Measurements from ENCODE around the gene KCNMB1.

The KCNMB1 gene

DNA sequence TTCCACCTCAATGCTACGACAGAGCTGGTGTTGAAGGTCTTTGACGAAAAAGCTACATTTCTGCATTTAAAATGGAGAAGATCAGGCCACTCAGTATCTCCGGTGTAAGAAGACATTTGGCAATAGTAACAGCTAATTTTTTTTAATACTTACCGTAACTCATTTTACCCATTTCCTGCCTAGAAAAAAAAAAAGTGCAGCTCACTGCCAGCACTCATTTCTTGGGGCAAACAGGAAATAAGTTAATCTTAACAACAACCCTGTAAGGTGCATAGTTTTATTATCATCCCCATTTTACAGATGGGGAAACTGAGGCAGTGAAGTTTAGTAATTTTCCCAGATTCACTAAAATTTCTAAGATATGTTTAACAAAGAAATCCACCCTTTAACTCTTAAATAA, 27.4 kb upstream of the KCNMB1 start:
- TF ChIP-seq, protein P1, sequence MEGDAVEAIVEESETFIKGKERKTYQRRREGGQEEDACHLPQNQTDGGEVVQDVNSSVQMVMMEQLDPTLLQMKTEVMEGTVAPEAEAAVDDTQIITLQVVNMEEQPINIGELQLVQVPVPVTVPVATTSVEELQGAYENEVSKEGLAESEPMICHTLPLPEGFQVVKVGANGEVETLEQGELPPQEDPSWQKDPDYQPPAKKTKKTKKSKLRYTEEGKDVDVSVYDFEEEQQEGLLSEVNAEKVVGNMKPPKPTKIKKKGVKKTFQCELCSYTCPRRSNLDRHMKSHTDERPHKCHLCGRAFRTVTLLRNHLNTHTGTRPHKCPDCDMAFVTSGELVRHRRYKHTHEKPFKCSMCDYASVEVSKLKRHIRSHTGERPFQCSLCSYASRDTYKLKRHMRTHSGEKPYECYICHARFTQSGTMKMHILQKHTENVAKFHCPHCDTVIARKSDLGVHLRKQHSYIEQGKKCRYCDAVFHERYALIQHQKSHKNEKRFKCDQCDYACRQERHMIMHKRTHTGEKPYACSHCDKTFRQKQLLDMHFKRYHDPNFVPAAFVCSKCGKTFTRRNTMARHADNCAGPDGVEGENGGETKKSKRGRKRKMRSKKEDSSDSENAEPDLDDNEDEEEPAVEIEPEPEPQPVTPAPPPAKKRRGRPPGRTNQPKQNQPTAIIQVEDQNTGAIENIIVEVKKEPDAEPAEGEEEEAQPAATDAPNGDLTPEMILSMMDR (IDR thresholded peaks at IDR 0.05; ENCODE audit: borderline replicate concordance, insufficient read depth, low read depth, low read length), result no peak
- no peak overlapping the region for H3K4me3 ChIP-seq (ENCODE audit: low read depth, low read length)

GRCh38 chr5:170414786-170415185, 25.6 kb upstream of the KCNMB1 start:
- no peak overlapping the region for H3K4me3 ChIP-seq (ENCODE audit: low read depth, low read length)
- TF ChIP-seq, protein P1 (IDR thresholded peaks at IDR 0.05; ENCODE audit: borderline replicate concordance, insufficient read depth, low read depth, low read length), result no peak

DNA sequence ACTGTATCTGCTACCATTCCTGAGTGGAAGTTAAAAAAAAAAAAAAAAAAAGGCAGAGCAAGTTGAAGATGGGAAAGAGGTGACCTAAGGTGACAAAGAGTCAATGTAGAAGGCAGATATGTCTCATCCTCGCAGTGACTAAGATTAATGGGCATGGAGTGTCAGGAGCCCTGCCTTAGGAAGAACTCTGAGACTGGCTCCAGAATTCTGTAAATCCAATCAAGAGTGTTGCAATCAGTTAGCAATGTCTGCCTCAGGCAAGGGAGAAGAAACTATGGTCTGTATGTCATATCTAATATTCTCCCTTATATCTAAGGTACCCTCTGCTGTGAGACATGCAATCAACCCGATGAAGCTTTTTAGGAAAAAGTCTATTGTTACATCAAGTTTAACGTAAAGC, 24.7 kb upstream of the KCNMB1 start:
- H3K4me3 ChIP-seq (ENCODE audit: low read depth, low read length), result no peak overlapping the region
- TF ChIP-seq, protein P1 (IDR thresholded peaks at IDR 0.05; ENCODE audit: borderline replicate concordance, insufficient read depth, low read depth, low read length), result no peak

GRCh38 chr5:170411100-170411499, 21.9 kb upstream of the KCNMB1 start:
- H3K4me3 ChIP-seq (ENCODE audit: low read depth, low read length), result no peak overlapping the region
- TF ChIP-seq, protein P1 (IDR thresholded peaks at IDR 0.05; ENCODE audit: borderline replicate concordance, insufficient read depth, low read depth, low read length), result peak; percentile 69

DNA sequence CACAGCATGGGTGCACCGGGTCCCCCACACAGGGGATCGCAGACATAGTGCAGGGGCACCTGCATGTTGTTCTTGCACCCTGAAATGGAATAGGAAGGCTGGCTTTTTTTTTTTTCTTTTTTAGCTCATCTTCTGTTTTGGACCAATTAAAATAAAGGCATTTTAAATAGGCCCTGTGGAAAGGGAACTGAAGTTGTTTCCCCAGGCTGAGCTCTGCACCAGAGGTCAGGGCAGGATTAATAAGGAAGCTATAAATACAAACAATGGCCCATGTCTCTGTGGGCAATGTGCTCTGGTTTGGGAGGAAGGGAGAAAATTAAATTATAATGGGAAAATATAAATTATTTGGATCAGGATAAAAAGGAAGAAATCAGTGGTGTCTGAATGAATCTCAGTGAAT, 21.2 kb upstream of the KCNMB1 start:
- H3K4me3 ChIP-seq (ENCODE audit: low read depth, low read length), result no peak overlapping the region

GRCh38 chr5:170408877-170409660, 19.9 kb upstream of the KCNMB1 start:
- TF ChIP-seq, protein P1 (IDR thresholded peaks at IDR 0.05; ENCODE audit: borderline replicate concordance, insufficient read depth, low read depth, low read length), result no peak
- H3K4me3 ChIP-seq (ENCODE audit: low read depth, low read length), result no peak overlapping the region

More for the DNA sequence above, 21.2 kb upstream of the KCNMB1 start:
- TF ChIP-seq, protein P1 (IDR thresholded peaks at IDR 0.05; ENCODE audit: borderline replicate concordance, insufficient read depth, low read depth, low read length), result no peak

DNA sequence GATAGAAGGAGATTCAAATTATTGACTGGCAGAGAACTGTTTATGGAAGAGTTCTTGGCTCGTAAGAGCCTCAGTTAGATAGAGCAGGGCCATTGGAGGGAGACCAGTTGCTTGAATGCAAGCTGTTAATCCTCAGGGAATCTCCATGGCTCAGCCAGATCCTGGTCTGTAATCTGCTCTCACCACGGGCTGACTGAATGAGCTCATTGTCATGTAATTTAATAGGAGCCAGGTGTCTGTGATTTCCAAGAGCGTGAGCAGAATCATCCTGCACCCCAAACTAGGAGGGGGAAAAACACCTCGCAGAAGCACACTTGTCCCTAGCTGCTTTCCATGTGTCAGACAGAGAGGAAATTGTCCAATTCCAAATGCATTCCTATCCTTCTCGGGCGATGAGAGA, 19.1 kb upstream of the KCNMB1 start:
- TF ChIP-seq, protein P1 (IDR thresholded peaks at IDR 0.05; ENCODE audit: borderline replicate concordance, insufficient read depth, low read depth, low read length), result no peak
- H3K4me3 ChIP-seq (ENCODE audit: low read depth, low read length), result no peak overlapping the region

All from GM12875 (cell line).